Measurements from ENCODE around the gene ZNF680.
A peak's percentile ranks its signal among the peaks of the same experiment; 100 is the strongest.

Gene ZNF680

GRCh38 chr7:64562626-64563278 is at the start of gene ZNF680:
TSS of gene ZNF680 (minus strand) at chr7:64563071. CDS start at chr7:64562954, 117 bp downstream.
- DNase-seq (ENCODE audit: low spot score in 2 of 2) (peak; percentile 81 to 83), ATAC-seq (replicated peaks; ENCODE audit: extremely low read depth, poor library complexity, severe bottlenecking) (peak; percentile 98)
- peaks cover 43% of the 10 kb centered on the region for H3K4me1 Mint-ChIP-seq
- H3K36me3 Mint-ChIP-seq (ENCODE audit: insufficient read depth), result peaks cover 11% of the 10 kb centered on the region
- no peaks in the 10 kb centered on the region for H3K9me3 Mint-ChIP-seq
- no peaks in the 10 kb centered on the region for H3K27me3 Mint-ChIP-seq
- peak within 1 kb of the TSS; percentile 97 for H3K27ac Mint-ChIP-seq (ENCODE audit: low read depth)
- peak within 1 kb of the TSS; percentile 100 for H3K4me3 Mint-ChIP-seq

GRCh38 chr7:64612452-64612851 is 49.6 kb upstream of the ZNF680 start:
- H3K27me3 Mint-ChIP-seq, result no peaks in the 10 kb centered on the region
- H3K27ac Mint-ChIP-seq (ENCODE audit: low read depth), result no peak overlapping the region
- ATAC-seq (replicated peaks; ENCODE audit: extremely low read depth, poor library complexity, severe bottlenecking) (no peak), DNase-seq (ENCODE audit: low spot score in 2 of 2) (no peak)
- H3K9me3 Mint-ChIP-seq, result no peaks in the 10 kb centered on the region
- H3K4me3 Mint-ChIP-seq, result no peak overlapping the region
- no peaks in the 10 kb centered on the region for H3K4me1 Mint-ChIP-seq
- H3K36me3 Mint-ChIP-seq (ENCODE audit: insufficient read depth), result no peaks in the 10 kb centered on the region

- Mint-ChIP-seq H3K4me1 (no peaks in the 10 kb centered on the region), H3K36me3 (ENCODE audit: insufficient read depth) (no peaks in the 10 kb centered on the region), H3K4me3 (no peak overlapping the region), H3K27me3 (no peaks in the 10 kb centered on the region), H3K27ac (ENCODE audit: low read depth) (no peak overlapping the region), H3K9me3 (no peaks in the 10 kb centered on the region)
- no peak for ATAC-seq (replicated peaks; ENCODE audit: extremely low read depth, poor library complexity, severe bottlenecking)
- DNase-seq (ENCODE audit: low spot score in 2 of 2), result no peak
Measured at GRCh38 chr7:64611717-64612116, 48.8 kb upstream of the ZNF680 start.

DNA sequence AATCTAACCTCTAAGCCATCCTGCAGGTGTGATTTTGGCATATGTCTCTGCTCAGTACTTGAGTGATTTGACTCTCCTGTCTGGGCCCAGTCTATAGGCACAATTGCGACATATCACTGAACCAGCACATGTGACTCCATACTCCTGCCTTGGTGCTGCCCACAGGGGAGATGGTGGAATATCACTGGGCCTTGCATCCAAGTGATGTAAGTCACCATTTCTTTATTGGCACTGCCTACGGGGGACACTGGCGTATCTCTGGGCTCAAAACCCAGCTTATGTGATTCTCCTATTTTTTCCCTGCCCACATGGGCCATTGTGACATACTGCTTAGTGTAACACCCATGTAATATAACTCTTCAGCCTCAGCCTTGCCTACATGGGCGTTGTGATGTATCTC is 48.1 kb upstream of the ZNF680 start:
- Mint-ChIP-seq H3K27me3 (no peaks in the 10 kb centered on the region), H3K27ac (ENCODE audit: low read depth) (no peak overlapping the region)
- ATAC-seq (replicated peaks; ENCODE audit: extremely low read depth, poor library complexity, severe bottlenecking), result no peak

GRCh38 chr7:64608116-64608910 is 45.4 kb upstream of the ZNF680 start:
- H3K36me3 Mint-ChIP-seq (ENCODE audit: insufficient read depth), result no peaks in the 10 kb centered on the region
- DNase-seq (ENCODE audit: low spot score in 2 of 2), result no peak
- no peaks in the 10 kb centered on the region for H3K27me3 Mint-ChIP-seq
- no peaks in the 10 kb centered on the region for H3K4me1 Mint-ChIP-seq
- no peak for ATAC-seq (replicated peaks; ENCODE audit: extremely low read depth, poor library complexity, severe bottlenecking)
- H3K9me3 Mint-ChIP-seq, result no peaks in the 10 kb centered on the region
- no peak overlapping the region for H3K4me3 Mint-ChIP-seq
- no peak overlapping the region for H3K27ac Mint-ChIP-seq (ENCODE audit: low read depth)

More for the DNA sequence above, 48.1 kb upstream of the ZNF680 start:
- H3K36me3 Mint-ChIP-seq (ENCODE audit: insufficient read depth), result no peaks in the 10 kb centered on the region
- H3K4me3 Mint-ChIP-seq, result no peak overlapping the region
- H3K4me1 Mint-ChIP-seq, result no peaks in the 10 kb centered on the region
- no peak for DNase-seq (ENCODE audit: low spot score in 2 of 2)
- no peaks in the 10 kb centered on the region for H3K9me3 Mint-ChIP-seq

DNA sequence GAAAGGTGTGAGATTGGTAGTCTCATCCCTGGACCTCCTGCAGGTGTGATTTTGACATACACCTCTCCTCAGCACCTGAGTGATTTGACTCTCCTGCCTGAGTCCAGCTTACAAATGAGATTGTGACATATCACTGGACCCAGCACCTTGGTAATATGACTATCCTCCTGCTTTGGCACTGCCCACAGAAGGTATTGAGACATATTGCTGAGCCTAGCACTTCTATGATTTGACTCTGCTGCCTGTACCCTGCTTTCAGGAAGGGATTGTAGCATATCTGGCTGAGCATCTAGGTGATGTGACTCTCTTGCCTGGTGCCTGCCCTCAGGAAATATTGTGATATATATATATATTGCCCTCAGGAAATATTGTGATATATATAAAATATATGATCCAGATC is 43.5 kb upstream of the ZNF680 start:
- H3K9me3 Mint-ChIP-seq, result no peaks in the 10 kb centered on the region
- DNase-seq (ENCODE audit: low spot score in 2 of 2), result no peak
- no peaks in the 10 kb centered on the region for H3K27me3 Mint-ChIP-seq
- H3K36me3 Mint-ChIP-seq (ENCODE audit: insufficient read depth), result no peaks in the 10 kb centered on the region
- no peak overlapping the region for H3K27ac Mint-ChIP-seq (ENCODE audit: low read depth)
- H3K4me1 Mint-ChIP-seq, result no peaks in the 10 kb centered on the region
- no peak overlapping the region for H3K4me3 Mint-ChIP-seq
- ATAC-seq (replicated peaks; ENCODE audit: extremely low read depth, poor library complexity, severe bottlenecking), result no peak

GRCh38 chr7:64603271-64603670 is 40.4 kb upstream of the ZNF680 start:
- no peak overlapping the region for H3K27ac Mint-ChIP-seq (ENCODE audit: low read depth)
- no peaks in the 10 kb centered on the region for H3K36me3 Mint-ChIP-seq (ENCODE audit: insufficient read depth)
- ATAC-seq (replicated peaks; ENCODE audit: extremely low read depth, poor library complexity, severe bottlenecking), result no peak
- no peaks in the 10 kb centered on the region for H3K4me1 Mint-ChIP-seq
- no peak overlapping the region for H3K4me3 Mint-ChIP-seq
- no peak for DNase-seq (ENCODE audit: low spot score in 2 of 2)
- no peaks in the 10 kb centered on the region for H3K9me3 Mint-ChIP-seq
- no peaks in the 10 kb centered on the region for H3K27me3 Mint-ChIP-seq

- DNase-seq (ENCODE audit: low spot score in 2 of 2) (no peak), ATAC-seq (replicated peaks; ENCODE audit: extremely low read depth, poor library complexity, severe bottlenecking) (no peak)
- Mint-ChIP-seq H3K4me3 (no peak overlapping the region), H3K36me3 (ENCODE audit: insufficient read depth) (no peaks in the 10 kb centered on the region), H3K27me3 (no peaks in the 10 kb centered on the region), H3K27ac (ENCODE audit: low read depth) (no peak overlapping the region), H3K9me3 (no peaks in the 10 kb centered on the region), H3K4me1 (no peaks in the 10 kb centered on the region)
Measured at GRCh38 chr7:64602518-64602917, 39.6 kb upstream of the ZNF680 start.

GRCh38 chr7:64602086-64602485 is 39.2 kb upstream of the ZNF680 start:
- Mint-ChIP-seq H3K36me3 (ENCODE audit: insufficient read depth) (no peaks in the 10 kb centered on the region), H3K27me3 (no peaks in the 10 kb centered on the region), H3K4me1 (no peaks in the 10 kb centered on the region), H3K4me3 (no peak overlapping the region), H3K9me3 (no peaks in the 10 kb centered on the region), H3K27ac (ENCODE audit: low read depth) (no peak overlapping the region)
- no peak for DNase-seq (ENCODE audit: low spot score in 2 of 2)
- no peak for ATAC-seq (replicated peaks; ENCODE audit: extremely low read depth, poor library complexity, severe bottlenecking)

DNA sequence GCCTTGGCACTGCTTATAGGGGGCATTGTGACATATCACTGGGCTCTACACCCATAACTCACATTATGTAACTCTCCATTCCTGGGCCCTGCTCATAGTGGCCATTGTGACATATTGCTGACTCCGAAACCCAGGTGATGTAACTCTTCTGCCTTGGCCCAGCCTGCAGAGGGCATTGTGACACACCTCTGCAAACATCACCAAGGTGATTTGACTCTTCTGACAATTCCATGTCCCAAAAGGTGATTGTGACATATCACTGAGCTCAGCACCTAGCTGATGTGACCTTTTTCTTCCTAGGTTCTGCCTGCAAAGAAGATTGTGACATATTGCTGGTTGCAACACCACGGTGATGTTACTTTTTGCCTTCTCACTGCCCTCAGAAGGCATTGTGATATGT is 36.5 kb upstream of the ZNF680 start:
- H3K36me3 Mint-ChIP-seq (ENCODE audit: insufficient read depth), result no peaks in the 10 kb centered on the region
- H3K4me1 Mint-ChIP-seq, result no peaks in the 10 kb centered on the region
- ATAC-seq (replicated peaks; ENCODE audit: extremely low read depth, poor library complexity, severe bottlenecking) (no peak), DNase-seq (ENCODE audit: low spot score in 2 of 2) (no peak)
- H3K27ac Mint-ChIP-seq (ENCODE audit: low read depth), result no peak overlapping the region
- peaks cover 18% of the 10 kb centered on the region for H3K27me3 Mint-ChIP-seq
- no peak overlapping the region for H3K4me3 Mint-ChIP-seq
- no peaks in the 10 kb centered on the region for H3K9me3 Mint-ChIP-seq

DNA sequence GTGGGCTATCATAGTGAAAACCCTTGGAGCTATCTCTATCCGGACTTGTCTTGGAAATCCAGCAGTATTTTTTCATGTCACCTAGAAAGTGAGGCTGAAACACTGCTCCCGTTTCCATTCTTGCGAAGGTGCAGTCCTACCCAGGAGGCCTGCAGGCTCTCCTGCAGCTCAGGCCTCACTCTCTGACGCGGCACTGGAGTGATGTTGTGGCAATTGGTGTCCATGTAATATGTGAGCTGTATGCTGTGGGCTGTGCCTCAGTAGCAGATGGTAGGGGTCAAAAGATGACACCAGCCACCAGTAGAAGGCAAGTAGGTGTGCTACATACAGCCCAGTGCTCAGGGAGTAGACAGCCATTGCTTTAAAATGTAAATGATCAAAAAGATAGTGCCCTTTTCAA is 28.1 kb upstream of the ZNF680 start:
- no peak for DNase-seq (ENCODE audit: low spot score in 2 of 2)
- Mint-ChIP-seq H3K9me3 (no peaks in the 10 kb centered on the region), H3K4me1 (no peaks in the 10 kb centered on the region)

DNA sequence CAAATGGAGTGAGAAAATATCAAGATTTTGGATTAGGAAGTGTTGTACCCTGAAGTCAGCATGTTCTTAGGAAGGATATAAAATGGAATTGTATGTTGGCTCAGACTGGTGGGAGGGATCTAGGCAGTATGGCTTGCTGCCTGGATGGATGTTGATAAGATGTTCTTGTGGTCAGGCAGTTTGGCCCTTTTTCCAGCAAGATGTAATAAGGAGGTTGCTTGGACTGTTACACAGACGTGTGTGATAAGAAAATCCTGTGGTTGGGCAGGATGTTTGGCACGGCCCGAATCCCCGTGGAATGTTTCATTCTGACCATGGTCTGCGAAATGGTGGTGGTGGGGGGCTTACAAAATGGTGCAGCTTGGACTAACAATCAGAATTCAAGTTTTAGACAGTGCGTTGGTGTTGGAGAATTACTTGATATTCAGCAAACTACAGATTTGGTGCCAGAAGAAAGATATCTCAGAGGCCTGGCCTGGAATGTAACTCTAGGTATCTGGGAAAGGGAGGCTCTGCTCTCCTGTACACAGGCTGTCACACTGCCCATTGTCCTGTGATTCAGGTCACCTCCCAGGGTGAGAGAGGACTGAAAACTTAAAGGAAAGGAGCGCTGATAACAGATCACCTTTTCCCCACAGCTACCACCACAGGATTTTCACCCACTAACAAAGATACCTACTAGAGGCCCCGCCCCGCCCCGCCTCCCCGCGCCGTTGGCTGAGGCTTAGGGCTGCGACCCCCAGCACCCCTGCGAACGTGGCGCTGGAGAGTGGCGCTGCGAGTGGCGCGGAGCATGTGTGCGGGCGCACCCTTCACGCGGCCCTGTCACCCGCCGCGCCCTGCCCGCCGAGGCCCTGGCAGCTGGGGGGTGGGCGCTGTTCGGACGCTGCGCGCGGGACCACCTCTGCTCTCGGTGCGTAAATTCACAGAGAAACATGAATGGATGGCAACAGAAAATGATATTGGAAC is 19.3 kb upstream of the ZNF680 start:
- Mint-ChIP-seq H3K9me3 (no peaks in the 10 kb centered on the region), H3K27ac (ENCODE audit: low read depth) (no peak overlapping the region), H3K4me1 (no peaks in the 10 kb centered on the region), H3K4me3 (no peak overlapping the region), H3K27me3 (peaks cover 1% of the 10 kb centered on the region), H3K36me3 (ENCODE audit: insufficient read depth) (no peaks in the 10 kb centered on the region)
- ATAC-seq (replicated peaks; ENCODE audit: extremely low read depth, poor library complexity, severe bottlenecking), result no peak
- DNase-seq (ENCODE audit: low spot score in 2 of 2), result no peak

More for the DNA sequence above, 28.1 kb upstream of the ZNF680 start:
- peaks cover 23% of the 10 kb centered on the region for H3K27me3 Mint-ChIP-seq
- H3K4me3 Mint-ChIP-seq, result no peak overlapping the region
- H3K27ac Mint-ChIP-seq (ENCODE audit: low read depth), result no peak overlapping the region
- ATAC-seq (replicated peaks; ENCODE audit: extremely low read depth, poor library complexity, severe bottlenecking), result no peak
- H3K36me3 Mint-ChIP-seq (ENCODE audit: insufficient read depth), result no peaks in the 10 kb centered on the region

All from central memory CD8-positive, alpha-beta T cell (primary cell).